Upper lobe of right lung (tissue), 1 donor: ENCODE measurements around the gene LIAS. TPM values are rescaled to one million over a fixed set of nuclear protein-coding genes. Genes with fewer than 3 reads are reported as not detected.

Experiments used
- ATAC-seq: fragments of 200-7000 bp; cut with Tn5 transposase; one replicate; pipeline ENCODE4 v1.9.1; 2020; ENCODE audit warnings: mild to moderate bottlenecking, moderate library complexity
- DNase-seq: peaks from one replicate; pipeline ENCODE4 v3.0.0-alpha.2; 2020
- H3K27ac ChIP-seq: fragments of 200-600 bp; one replicate; pipeline ENCODE4 v1.8.0; 2022
- H3K27me3 ChIP-seq: fragments of 200-600 bp; one replicate; pipeline ENCODE4 v1.8.0; 2022; ENCODE audit warnings: mild to moderate bottlenecking
- H3K36me3 ChIP-seq: fragments of 200-600 bp; one replicate; pipeline ENCODE4 v1.8.0; 2022
- H3K4me1 ChIP-seq: fragments of 200-600 bp; one replicate; pipeline ENCODE4 v1.8.0; 2022
- H3K4me3 ChIP-seq: fragments of 200-600 bp; one replicate; pipeline ENCODE4 v1.8.0; 2022; ENCODE audit warnings: mild to moderate bottlenecking
- H3K9me3 ChIP-seq: fragments of 200-600 bp; one replicate; pipeline ENCODE4 v1.8.0; 2022
- CTCF ChIP-seq: fragments of 200-600 bp; IDR thresholded peaks from one replicate; pipeline ENCODE4 v1.8.0; 2022; ENCODE audit warnings: antibody characterized with exemption
- intact Hi-C: fragments of 100-400 bp; cut with DNase I; formaldehyde crosslinking; loops from one replicate; pipeline ENCODE4 v1.11.0; 2022
- total RNA-seq: library from RNA; stranded (reverse); fragmentation: NEBNext Ultra II Directional; extraction: Animal tissue kit (Norgen Biotek cat#: 25700); gene quantifications from one replicate; pipeline ENCODE4 v1.2.1, GENCODE V29; 2021
- donor health status: DM: no; HTN: yes; CAD: no; lungs with severe emphysema.

LIAS gene
- total RNA-seq, 1 donor from 2014 or later = 11.7 TPM

DNA sequence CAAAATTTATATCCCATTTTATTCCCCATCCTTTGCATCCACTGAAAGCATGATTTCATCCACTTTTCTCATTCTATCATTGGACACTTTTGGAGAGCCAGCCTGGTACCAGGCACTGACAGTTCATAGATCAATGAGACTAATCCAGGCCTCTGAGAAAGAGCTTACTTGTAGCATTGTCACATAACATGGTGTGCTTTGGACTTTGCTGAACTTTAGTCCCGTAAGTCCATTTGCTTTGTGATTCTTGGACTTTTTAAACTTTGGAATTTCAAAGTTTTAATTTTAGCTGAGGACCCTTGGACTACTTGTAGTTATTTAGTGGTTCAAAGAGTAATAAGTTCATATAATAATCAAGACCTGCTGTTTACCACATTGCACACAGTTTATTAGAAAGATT lies 11.5 kb downstream of the LIAS start:
- DNase-seq = no peak
- no peak for TF ChIP-seq CTCF
- intact Hi-C loops = no loop called here

DNA sequence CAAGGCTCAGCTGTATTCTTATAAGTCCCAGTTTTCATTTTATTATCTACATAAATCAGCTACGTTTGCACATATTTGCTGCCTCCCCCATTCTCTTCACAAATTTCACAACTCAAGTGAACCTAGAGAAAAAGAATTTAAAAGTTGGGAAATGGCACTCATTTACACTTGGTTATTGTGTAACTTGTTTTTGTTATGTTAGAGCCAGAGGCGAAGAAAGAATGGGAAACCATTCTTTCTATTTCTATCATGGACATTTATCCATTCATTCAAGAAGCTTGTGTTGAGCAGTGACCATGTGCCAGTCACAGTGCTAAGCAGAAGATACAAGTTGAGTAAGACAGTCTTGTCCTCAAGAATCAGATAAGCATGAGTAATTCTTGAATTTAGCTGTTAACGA lies 13.5 kb downstream of the LIAS start:
- Histone ChIP-seq H3K36me3 (peaks cover 40% of the 10 kb centered on the region), H3K27ac (no peak overlapping the region), H3K9me3 (no peaks in the 10 kb centered on the region), H3K4me3 (no peak overlapping the region), H3K27me3 (no peaks in the 10 kb centered on the region), H3K4me1 (no peaks in the 10 kb centered on the region)
- intact Hi-C loops = no loop called here
- DNase-seq (no peak), ATAC-seq (no peak)
- no peak for TF ChIP-seq CTCF

More for the DNA sequence above, 11.5 kb downstream of the LIAS start:
- H3K27me3 ChIP-seq = no peaks in the 10 kb centered on the region
- H3K4me3 ChIP-seq = no peak overlapping the region
- no peak for ATAC-seq
- peaks cover 55% of the 10 kb centered on the region for H3K36me3 ChIP-seq
- no peak overlapping the region for H3K27ac ChIP-seq
- H3K9me3 ChIP-seq = no peaks in the 10 kb centered on the region
- no peaks in the 10 kb centered on the region for H3K4me1 ChIP-seq

DNA sequence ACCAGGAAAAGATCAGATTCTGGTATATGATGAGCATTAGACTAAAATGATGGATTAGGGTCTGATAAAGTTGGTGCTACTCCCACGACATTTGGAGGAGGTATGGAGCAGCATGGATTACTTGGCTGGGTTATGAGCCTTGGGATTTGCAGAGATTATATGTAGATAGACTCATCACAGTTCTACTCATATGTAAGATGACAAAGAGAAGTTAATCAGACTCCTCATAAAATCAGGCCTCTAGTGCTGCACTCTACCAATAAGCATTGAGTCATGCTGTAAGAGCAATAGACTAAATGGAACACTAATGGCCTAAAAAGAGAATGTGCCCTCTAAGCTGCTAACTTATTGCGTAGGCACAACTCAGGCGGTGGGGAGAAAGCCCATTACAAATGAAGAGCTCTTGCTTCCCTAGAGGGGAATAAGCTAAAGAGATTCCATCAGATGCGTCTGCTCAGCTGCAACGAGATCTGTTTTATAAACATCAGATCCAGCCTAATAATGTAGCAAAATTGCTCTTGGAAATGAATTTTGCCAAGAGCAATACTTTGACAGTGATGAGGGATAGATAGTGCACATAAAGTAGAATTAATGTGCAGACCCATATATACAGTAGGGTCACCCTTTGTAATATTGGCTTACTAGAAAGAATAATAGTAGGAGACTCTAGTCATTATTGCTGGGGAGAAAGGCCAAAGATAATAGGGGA lies 17.5 kb downstream of the LIAS start:
- peaks cover 25% of the 10 kb centered on the region for H3K36me3 ChIP-seq
- intact Hi-C loops = no loop called here

GRCh38 chr4:39480251-39480650 lies 21.4 kb downstream of the LIAS start:
- no peak for DNase-seq
- intact Hi-C loops = no loop called here
- no peak for TF ChIP-seq CTCF

More for the DNA sequence above, 17.5 kb downstream of the LIAS start:
- ATAC-seq (no peak), DNase-seq (no peak)
- Histone ChIP-seq H3K4me1 (no peaks in the 10 kb centered on the region), H3K9me3 (no peaks in the 10 kb centered on the region), H3K4me3 (no peak overlapping the region), H3K27ac (no peak overlapping the region), H3K27me3 (no peaks in the 10 kb centered on the region)
- TF ChIP-seq CTCF = no peak

DNA sequence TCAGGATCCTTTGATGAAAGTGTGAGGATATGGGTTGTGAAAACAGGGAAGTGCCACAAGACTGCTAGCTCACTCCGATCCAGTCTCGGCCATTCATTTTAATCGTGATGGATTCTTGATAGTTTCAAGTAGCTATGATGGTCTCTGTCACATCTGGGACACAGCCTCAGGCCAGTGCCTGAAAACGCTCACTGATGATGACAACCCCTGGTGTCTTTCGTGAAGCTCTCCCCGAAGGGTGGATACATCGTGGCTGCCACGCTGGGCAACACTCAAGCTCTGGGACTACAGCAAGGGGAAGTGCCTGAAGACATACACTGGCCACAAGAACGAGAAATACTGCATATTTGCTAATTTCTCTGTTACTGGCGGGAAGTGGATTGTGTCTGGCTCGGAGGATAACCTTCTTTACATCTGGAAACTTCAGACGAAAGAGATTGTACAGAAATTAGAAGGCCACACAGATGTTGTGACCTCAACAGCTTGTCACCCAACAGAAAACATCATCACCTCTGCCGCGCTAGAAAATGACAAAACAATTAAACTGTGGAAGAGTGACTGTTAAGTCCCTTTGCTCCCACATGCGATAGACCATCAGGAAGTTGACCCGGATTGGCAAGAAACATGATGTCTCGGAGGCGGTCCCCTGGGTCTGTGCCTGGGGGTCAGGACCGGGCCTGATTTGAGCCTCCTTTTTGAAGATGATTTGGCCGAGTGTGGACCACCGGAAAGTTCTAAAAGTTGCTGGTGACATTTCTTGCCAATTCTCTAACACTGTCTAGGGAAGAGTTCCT lies 22.2 kb downstream of the LIAS start:
- TF ChIP-seq CTCF = no peak
- Histone ChIP-seq H3K9me3 (no peaks in the 10 kb centered on the region), H3K27me3 (no peaks in the 10 kb centered on the region), H3K4me1 (no peaks in the 10 kb centered on the region), H3K4me3 (peak overlapping the region; percentile 5), H3K27ac (no peak overlapping the region), H3K36me3 (no peaks in the 10 kb centered on the region)
- DNase-seq (no peak), ATAC-seq (peak; percentile 87)
- intact Hi-C loops = no loop called here

More at GRCh38 chr4:39480251-39480650, 21.4 kb downstream of the LIAS start:
- Histone ChIP-seq H3K27ac (no peak overlapping the region), H3K27me3 (no peaks in the 10 kb centered on the region), H3K4me1 (no peaks in the 10 kb centered on the region), H3K4me3 (no peak overlapping the region), H3K36me3 (no peaks in the 10 kb centered on the region), H3K9me3 (no peaks in the 10 kb centered on the region)
- no peak for ATAC-seq
